C4-2B (cell line): ENCODE data around the gene TUBGCP6.

ENCODE experiments used
- H3K27ac ChIP-seq: fragments of 450-650 bp; 2 replicates; pipeline ENCODE4 v1.5.1; 2017
- ZFX ChIP-seq: fragments of 450-650 bp; IDR thresholded peaks from 2 replicates; pipeline ENCODE4 v1.6.1; 2017
- TF ChIP-seq, protein P1 (sequence below): fragments of 450-650 bp; conservative IDR thresholded peaks from 2 replicates; pipeline ENCODE4 v1.5.1; 2017; ENCODE audit warnings: mild to moderate bottlenecking

Gene TUBGCP6

DNA sequence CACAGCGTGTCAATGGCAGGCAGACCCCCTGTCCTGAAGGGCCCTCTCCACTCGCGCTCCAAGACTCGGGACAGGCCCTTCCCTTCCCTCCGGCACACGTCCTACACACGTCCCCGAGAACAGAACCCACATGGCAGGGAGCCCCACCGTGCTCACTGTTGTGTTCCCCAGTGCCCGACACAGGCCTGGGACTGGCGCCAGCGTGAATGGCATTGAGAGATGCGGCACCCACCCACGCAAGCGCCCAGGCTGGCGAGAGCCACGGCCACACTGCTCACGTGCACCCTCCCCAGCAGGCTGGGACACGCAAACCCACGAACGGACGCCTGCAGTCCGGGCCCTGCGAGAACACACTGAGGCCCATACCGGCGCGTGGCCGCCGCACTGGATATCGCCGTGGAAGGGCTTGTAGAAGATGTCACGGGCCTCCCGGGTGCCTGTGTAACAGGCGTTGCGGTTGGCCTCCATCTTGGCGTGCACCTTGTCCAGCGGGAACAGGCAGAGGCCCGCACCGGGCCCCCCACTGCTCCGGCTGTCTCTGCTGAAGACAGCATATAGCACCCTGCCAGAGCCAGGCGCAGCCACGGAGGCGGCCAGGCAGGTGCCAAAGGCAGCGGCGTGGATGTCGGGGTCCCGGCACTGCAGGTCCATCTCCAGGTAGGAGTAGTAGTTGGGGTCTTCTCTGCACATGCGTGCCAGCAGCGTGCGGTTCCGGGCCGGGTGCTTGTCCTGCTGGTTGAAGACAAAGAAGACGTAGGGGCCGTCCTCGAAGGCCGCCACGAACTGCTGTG lies 44.5 kb upstream of the TUBGCP6 start:
- TF ChIP-seq ZFX = no peak
- TF ChIP-seq, protein P1, sequence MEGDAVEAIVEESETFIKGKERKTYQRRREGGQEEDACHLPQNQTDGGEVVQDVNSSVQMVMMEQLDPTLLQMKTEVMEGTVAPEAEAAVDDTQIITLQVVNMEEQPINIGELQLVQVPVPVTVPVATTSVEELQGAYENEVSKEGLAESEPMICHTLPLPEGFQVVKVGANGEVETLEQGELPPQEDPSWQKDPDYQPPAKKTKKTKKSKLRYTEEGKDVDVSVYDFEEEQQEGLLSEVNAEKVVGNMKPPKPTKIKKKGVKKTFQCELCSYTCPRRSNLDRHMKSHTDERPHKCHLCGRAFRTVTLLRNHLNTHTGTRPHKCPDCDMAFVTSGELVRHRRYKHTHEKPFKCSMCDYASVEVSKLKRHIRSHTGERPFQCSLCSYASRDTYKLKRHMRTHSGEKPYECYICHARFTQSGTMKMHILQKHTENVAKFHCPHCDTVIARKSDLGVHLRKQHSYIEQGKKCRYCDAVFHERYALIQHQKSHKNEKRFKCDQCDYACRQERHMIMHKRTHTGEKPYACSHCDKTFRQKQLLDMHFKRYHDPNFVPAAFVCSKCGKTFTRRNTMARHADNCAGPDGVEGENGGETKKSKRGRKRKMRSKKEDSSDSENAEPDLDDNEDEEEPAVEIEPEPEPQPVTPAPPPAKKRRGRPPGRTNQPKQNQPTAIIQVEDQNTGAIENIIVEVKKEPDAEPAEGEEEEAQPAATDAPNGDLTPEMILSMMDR = no peak
- no peak overlapping the region for H3K27ac ChIP-seq

DNA sequence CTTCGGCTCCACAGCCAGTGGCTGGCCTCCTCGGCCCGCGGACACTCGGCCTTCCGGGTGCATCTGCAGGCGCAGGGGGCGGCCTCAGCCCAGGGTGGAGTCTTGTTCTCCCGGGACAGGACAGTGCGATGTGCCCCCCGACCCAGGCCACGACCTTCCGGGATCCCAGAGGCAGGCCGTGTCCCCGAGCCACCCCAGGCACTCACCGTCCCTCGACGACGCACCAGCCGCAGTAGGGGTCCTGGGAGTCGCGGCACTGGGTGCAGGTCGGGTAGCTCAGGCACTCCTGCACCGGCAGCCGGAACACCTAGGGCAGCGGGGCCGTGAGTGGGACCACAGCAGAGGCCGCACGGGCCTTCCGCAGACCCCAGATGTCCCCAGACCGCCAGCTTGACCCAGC lies 42.9 kb upstream of the TUBGCP6 start:
- H3K27ac ChIP-seq = no peak overlapping the region
- no peak for TF ChIP-seq ZFX
- TF ChIP-seq, protein P1 = no peak

DNA sequence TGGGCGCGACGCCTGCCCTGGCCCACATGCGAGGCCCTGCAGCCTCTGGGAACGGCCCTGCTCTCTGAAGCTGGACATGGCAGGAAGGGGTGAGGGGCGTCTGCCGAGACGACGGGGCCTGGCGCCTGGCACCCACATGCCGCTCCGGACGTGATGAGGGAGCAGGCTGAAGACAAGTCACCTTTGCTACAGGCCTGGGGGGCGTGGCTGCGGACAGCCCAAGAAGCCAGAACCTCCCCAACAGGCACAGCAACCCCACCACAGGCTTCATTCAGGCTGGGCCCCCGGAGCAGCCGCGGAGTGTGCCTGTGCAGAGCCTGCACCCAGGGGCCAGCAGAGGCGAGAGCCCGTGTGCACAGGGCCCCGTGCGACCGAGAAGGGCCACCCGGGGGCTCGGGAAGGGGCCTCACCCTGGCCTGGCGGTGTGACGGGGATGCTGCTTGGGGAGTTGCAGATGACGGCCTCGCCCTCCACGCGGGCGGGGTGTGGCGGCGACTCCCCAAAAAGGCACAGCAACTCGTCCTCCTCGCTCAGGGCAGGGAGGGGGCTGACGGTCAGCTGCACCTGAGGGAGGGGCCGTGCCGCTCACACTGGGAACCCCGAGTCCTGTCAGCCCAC lies 42.0 kb upstream of the TUBGCP6 start:
- H3K27ac ChIP-seq = no peak overlapping the region
- TF ChIP-seq ZFX = no peak
- TF ChIP-seq, protein P1 = no peak

DNA sequence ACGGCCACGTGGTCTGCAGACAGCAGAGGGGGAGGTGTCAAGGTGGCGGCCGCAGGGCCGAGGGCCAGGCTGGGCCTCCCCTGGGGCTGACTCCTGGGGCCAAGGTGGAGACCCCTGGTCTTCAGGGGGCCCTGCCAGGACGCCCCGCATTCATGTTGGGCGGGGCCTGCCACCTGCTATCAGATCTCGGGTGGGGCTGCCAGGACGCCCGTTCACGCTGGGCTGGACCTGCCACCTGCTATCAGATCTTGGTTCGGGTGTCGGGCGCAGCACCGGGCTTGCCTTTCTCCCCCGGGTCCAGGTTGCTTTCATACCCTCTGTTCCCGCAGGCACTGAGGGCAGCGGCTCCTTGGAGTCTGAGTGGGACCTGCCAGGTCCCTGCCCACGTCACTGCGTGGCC lies 41.5 kb upstream of the TUBGCP6 start:
- H3K27ac ChIP-seq = no peak overlapping the region
- TF ChIP-seq, protein P1 = no peak
- no peak for TF ChIP-seq ZFX

DNA sequence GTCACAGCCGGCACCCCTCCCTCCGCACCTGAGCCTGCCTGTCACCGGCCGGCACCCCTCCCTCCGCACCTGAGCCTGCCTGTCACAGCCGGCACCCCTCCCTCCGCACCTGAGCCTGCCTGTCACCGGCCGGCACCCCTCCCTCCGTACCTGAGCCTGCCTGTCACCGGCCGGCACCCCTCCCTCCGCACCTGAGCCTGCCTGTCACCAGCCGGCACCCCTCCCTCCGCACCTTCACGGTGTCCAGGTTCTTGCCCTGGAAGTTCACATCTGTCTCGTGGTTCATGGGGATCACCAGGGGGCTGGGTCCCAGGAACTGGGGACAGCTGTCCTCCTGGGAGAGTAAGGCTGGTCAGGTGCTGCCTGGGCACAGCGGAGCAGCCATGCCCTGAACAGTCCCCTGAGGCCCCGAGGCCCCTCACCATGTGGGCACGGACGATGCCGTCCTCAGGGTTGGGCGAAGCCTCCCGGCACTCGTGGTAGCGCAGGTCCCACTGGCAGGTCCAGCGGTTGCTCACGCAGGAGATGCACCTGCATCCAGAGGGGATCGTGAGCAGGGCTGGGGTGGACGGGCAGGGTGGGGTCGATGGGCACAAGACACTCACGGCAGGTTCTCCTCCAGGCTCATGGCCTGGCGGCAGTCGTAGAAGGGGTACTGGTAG lies 40.9 kb upstream of the TUBGCP6 start:
- no peak overlapping the region for H3K27ac ChIP-seq
- TF ChIP-seq ZFX = no peak
- TF ChIP-seq, protein P1 = no peak

DNA sequence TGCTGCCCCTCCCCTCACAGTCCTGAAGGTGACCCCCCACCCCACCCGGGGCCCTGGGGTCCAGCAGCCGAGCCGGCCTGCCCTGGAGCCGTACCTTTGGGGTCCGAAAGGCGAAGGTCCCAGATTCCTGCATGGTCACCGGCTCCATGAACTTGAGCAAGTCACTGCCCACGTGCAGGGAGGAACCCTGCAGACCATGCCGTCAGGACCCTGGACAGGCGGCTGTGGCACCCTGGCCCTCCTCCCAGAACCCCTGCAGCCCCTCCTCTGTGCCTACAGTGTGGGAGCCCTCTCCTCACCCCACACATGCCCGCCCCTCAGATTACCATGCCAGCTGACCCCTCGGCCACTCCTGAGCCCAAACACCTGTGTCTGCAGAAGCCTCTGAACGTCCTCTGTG lies 39.7 kb upstream of the TUBGCP6 start:
- no peak overlapping the region for H3K27ac ChIP-seq
- TF ChIP-seq ZFX = no peak
- TF ChIP-seq, protein P1 = no peak

DNA sequence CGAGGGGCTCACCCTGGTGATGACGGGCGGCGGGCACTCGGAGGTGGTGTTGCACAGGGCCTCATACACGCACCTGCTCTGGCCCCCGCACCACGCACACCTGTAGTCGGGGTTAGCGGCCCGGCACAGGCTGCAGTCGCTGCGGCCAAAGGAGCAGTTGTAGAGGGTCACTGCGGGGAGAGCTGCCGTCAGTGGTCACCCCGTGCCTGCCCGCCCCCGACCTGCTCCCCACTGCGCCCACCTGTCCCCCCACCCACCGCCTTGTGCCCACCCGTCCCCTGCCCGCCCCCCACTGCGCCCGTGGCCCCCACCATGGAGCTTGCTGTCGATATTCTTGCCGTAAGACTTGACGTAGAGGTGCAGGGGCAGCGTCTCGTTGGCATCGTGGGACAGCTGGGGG lies 39.0 kb upstream of the TUBGCP6 start:
- H3K27ac ChIP-seq = no peak overlapping the region
- TF ChIP-seq ZFX = no peak
- TF ChIP-seq, protein P1 = no peak
